ENCODE results near the gene TNFSF8.

Gene TNFSF8

DNA sequence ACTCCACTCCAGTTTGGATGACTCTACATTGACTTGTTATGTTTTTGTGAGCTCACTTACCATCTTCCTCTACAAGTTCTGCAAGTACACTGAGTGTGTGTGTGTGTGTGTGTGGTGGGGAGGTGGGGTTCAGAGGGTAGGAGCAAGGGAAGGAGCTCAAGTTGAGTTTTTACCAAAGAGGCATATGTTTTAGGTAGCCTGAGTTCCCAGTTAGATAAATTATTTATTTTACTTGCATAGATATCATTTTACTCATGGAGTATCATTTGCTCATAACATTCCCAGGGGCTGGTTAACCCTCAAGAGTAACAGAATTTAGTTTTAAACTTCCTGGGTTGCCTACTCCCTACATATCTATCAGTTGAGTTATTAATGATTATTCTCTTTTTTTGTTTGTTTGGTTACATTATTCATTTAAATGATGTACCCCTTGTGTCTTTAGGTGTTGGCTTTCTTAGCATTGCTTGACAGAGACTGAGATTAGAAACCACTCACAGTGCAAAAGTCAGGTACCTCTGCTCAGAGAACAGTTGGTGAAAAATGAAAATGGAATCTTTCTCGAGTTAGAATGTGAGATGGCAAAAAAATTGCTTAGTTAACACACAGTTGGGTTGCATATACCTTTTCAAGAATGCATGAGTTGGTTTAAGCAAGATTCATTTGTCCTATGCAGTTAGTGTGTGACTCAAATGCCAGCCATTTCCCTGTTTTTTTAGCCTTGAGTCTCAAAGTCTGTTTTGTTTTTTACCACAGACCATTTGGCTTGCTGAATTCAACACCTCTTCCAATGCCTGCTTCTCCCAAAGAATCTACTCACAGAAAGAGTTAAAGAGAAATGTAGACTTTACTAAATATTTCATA, 29.2 kb downstream of the TNFSF8 start:
- H3K4me1 ChIP-seq (ENCODE audit: insufficient read depth, low read length) = no peaks in the 10 kb centered on the region

DNA sequence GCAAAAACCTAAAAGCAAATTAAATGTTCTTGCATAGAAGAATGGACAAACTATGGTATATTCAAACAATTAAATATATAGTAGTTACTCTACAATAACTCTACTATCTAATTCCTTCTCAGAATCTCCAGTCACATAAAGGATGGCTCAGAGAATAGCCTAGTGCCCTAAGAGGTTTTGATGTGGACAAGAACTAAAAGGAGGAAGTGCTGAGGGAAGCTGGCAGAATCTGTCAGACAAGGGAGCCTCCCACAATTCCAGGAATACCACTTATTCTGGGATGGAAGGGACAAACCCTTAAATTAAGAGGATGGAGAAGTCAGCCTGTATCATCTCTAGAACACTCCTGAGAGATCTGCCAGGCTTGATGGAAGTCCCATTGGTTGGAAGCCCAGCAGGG, 30.4 kb downstream of the TNFSF8 start:
- no peak overlapping the region for H3K27ac ChIP-seq (ENCODE audit: low read length)
- H3K9ac ChIP-seq (ENCODE audit: low read depth, low read length) = no peak overlapping the region
- H3K36me3 ChIP-seq (ENCODE audit: insufficient read depth, low read depth, low read length) = no peaks in the 10 kb centered on the region
- no peak overlapping the region for H3K4me3 ChIP-seq (ENCODE audit: low read length)
- no peaks in the 10 kb centered on the region for H3K9me3 ChIP-seq (ENCODE audit: insufficient read depth, low read depth, low read length)
- H3K4me1 ChIP-seq (ENCODE audit: insufficient read depth, low read length) = no peaks in the 10 kb centered on the region; the same call in 1 of the 2 replicates
- no peaks in the 10 kb centered on the region for H3K27me3 ChIP-seq (ENCODE audit: insufficient read depth, low read length)

More for the DNA sequence above, 29.2 kb downstream of the TNFSF8 start:
- no peak overlapping the region for H3K9ac ChIP-seq (ENCODE audit: low read depth, low read length)
- H3K27ac ChIP-seq (ENCODE audit: low read length) = no peak overlapping the region
- no peaks in the 10 kb centered on the region for H3K36me3 ChIP-seq (ENCODE audit: insufficient read depth, low read depth, low read length)
- H3K4me3 ChIP-seq (ENCODE audit: low read length) = no peak overlapping the region
- H3K27me3 ChIP-seq (ENCODE audit: insufficient read depth, low read length) = no peaks in the 10 kb centered on the region
- no peaks in the 10 kb centered on the region for H3K9me3 ChIP-seq (ENCODE audit: insufficient read depth, low read depth, low read length)

GRCh38 chr9:114899461-114899860, 30.9 kb downstream of the TNFSF8 start:
- Histone ChIP-seq H3K9me3 (ENCODE audit: insufficient read depth, low read depth, low read length) (no peaks in the 10 kb centered on the region), H3K36me3 (ENCODE audit: insufficient read depth, low read depth, low read length) (no peaks in the 10 kb centered on the region), H3K9ac (ENCODE audit: low read depth, low read length) (no peak overlapping the region), H3K4me1 (ENCODE audit: insufficient read depth, low read length) (no peaks in the 10 kb centered on the region; the same call in 1 of the 2 replicates), H3K4me3 (ENCODE audit: low read length) (no peak overlapping the region), H3K27ac (ENCODE audit: low read length) (no peak overlapping the region), H3K27me3 (ENCODE audit: insufficient read depth, low read length) (no peaks in the 10 kb centered on the region)

- Histone ChIP-seq H3K4me1 (ENCODE audit: insufficient read depth, low read length) (peaks cover 6% of the 10 kb centered on the region; the same call in 1 of the 2 replicates), H3K27me3 (ENCODE audit: insufficient read depth, low read length) (no peaks in the 10 kb centered on the region), H3K9me3 (ENCODE audit: insufficient read depth, low read depth, low read length) (no peaks in the 10 kb centered on the region), H3K4me3 (ENCODE audit: low read length) (no peak overlapping the region), H3K27ac (ENCODE audit: low read length) (no peak overlapping the region), H3K36me3 (ENCODE audit: insufficient read depth, low read depth, low read length) (no peaks in the 10 kb centered on the region), H3K9ac (ENCODE audit: low read depth, low read length) (no peak overlapping the region)
Observed at GRCh38 chr9:114898741-114899140, 31.6 kb downstream of the TNFSF8 start.

DNA sequence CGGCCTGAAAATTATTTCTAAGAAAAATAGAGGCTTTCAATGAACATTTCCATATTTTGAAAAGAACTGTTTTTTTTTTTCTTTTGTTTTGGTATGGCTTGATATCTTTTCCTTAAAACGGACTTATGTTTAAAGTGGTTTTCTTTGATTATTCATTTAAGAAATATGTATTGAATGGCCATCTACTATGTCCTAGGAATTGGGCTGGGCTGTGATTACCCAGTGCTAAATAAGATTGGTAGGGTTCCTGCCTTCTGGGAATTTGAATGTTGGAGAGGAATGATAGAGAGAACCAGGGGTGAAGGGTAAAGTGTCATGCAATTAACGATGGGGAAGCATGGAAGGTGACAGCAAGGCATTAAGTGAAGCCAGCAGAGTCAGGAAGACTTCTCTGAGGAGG, 33.2 kb downstream of the TNFSF8 start:
- H3K4me1 ChIP-seq (ENCODE audit: insufficient read depth, low read length) = peaks cover 7% of the 10 kb centered on the region; the same call in 1 of the 2 replicates
- no peak overlapping the region for H3K4me3 ChIP-seq (ENCODE audit: low read length)
- no peak overlapping the region for H3K9ac ChIP-seq (ENCODE audit: low read depth, low read length)
- no peak overlapping the region for H3K27ac ChIP-seq (ENCODE audit: low read length)
- H3K36me3 ChIP-seq (ENCODE audit: insufficient read depth, low read depth, low read length) = no peaks in the 10 kb centered on the region
- H3K27me3 ChIP-seq (ENCODE audit: insufficient read depth, low read length) = no peaks in the 10 kb centered on the region
- no peaks in the 10 kb centered on the region for H3K9me3 ChIP-seq (ENCODE audit: insufficient read depth, low read depth, low read length)

DNA sequence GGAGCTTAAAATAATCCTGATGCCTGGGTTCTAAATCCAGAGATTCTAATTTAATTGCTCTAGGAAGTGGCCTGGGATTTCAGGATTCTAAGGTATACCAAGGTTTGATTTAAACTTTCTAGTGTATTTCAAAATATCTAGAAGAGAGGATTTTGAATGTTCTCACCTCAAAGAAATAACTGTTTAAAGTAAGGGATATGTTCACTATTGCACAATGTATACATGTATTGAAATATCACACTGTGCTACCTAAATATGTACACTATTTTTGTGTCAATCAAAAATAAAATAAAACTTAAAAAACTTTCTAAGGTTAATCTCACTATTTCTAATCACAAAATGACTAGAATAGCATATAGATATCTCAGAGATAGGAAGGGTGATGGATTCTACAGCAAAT, 34.0 kb downstream of the TNFSF8 start:
- Histone ChIP-seq H3K9ac (ENCODE audit: low read depth, low read length) (no peak overlapping the region), H3K27ac (ENCODE audit: low read length) (no peak overlapping the region), H3K9me3 (ENCODE audit: insufficient read depth, low read depth, low read length) (no peaks in the 10 kb centered on the region), H3K4me1 (ENCODE audit: insufficient read depth, low read length) (peaks cover 7% of the 10 kb centered on the region; the same call in 1 of the 2 replicates), H3K4me3 (ENCODE audit: low read length) (no peak overlapping the region), H3K36me3 (ENCODE audit: insufficient read depth, low read depth, low read length) (no peaks in the 10 kb centered on the region), H3K27me3 (ENCODE audit: insufficient read depth, low read length) (no peaks in the 10 kb centered on the region)

DNA sequence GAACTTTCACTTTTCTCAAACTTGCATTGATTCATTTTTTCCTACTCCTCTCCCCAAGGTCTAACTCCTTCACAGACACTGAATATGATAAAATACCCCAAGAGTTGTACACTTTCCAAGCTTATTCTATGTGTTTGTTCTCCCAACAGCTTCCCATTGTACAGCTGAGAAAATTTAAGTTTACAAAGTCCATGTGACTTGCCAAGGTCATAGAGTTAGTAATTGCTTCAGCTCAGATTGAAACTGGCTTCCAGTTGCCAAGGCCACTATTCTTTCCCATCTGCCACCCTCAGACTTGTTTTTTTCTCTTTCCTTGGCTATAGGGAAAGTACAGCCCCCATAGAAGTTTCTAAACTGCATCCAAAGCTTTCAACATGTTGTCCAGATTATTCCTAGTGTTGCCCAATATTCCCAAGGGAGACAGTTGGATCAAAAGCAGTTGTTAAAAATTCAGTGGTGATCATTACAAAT, 34.8 kb downstream of the TNFSF8 start:
- no peak overlapping the region for H3K9ac ChIP-seq (ENCODE audit: low read depth, low read length)
- no peaks in the 10 kb centered on the region for H3K9me3 ChIP-seq (ENCODE audit: insufficient read depth, low read depth, low read length)
- no peaks in the 10 kb centered on the region for H3K36me3 ChIP-seq (ENCODE audit: insufficient read depth, low read depth, low read length)
- no peak overlapping the region for H3K27ac ChIP-seq (ENCODE audit: low read length)
- no peak overlapping the region for H3K4me3 ChIP-seq (ENCODE audit: low read length)
- H3K27me3 ChIP-seq (ENCODE audit: insufficient read depth, low read length) = no peaks in the 10 kb centered on the region
- H3K4me1 ChIP-seq (ENCODE audit: insufficient read depth, low read length) = peaks cover 7% of the 10 kb centered on the region; the same call in 1 of the 2 replicates

GRCh38 chr9:114894609-114895433, 35.6 kb downstream of the TNFSF8 start:
- peaks cover 7% of the 10 kb centered on the region; the same call in 1 of the 2 replicates for H3K4me1 ChIP-seq (ENCODE audit: insufficient read depth, low read length)
- no peak overlapping the region for H3K4me3 ChIP-seq (ENCODE audit: low read length)
- H3K27me3 ChIP-seq (ENCODE audit: insufficient read depth, low read length) = no peaks in the 10 kb centered on the region
- H3K36me3 ChIP-seq (ENCODE audit: insufficient read depth, low read depth, low read length) = no peaks in the 10 kb centered on the region
- no peaks in the 10 kb centered on the region for H3K9me3 ChIP-seq (ENCODE audit: insufficient read depth, low read depth, low read length)
- no peak overlapping the region for H3K9ac ChIP-seq (ENCODE audit: low read depth, low read length)
- no peak overlapping the region for H3K27ac ChIP-seq (ENCODE audit: low read length)

DNA sequence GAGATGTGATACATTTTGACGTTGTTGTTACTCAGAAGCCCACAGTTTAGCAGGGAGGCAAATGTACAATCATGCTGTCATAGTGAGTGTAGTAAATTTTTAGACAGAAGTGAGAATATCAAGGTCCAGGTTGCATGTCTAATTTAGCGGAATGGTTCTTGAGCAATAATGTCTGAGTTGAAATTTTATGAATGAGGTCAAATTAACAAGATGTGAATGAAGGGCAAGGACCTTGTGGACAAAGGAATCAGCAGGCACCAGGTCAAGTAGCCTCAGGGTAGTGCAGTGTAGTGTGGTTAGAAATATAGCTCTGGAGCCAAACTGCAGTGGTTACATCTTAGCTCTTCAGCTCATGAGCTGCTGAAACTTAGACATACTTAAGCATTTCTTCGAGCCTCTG, 36.2 kb downstream of the TNFSF8 start:
- H3K9ac ChIP-seq (ENCODE audit: low read depth, low read length) = no peak overlapping the region
- H3K27ac ChIP-seq (ENCODE audit: low read length) = no peak overlapping the region
- peaks cover 7% of the 10 kb centered on the region for H3K4me1 ChIP-seq (ENCODE audit: insufficient read depth, low read length)

DNA sequence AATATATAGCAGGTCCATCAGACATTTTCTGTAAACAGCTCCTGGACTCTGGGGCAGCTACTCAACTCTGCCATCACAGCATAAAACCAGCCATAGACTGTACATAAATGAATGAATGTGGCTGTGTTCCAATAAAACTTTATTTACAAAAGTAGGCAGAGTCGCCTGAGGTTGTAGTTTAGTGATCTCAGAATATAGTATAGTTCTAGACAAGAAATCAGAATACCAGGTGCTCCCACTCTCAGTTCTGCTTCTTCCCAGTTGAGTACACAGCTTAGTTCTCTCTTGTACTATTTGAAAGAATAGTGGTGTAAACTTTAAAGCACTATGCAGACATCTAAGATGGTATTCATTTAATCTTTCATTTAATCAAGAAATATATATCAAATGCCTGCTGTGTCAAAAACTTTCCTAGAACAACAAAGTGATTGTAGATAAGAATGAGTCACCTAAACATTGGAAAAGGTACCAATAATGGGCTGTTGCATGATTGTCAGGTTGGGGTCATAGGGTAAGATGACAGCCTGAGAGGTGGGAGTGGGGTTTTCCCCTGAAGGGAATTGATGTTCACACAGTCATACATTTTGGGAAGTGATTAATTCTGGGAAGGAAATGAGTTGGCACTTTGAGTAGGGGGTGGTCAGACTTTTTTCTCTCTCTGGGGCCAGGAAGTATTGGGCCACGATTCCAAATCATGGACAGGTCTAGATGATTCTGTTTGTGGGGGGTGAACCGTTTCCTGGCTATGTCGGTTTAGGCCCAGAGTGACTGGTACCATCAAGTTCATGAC, 37.0 kb downstream of the TNFSF8 start:
- peaks cover 15% of the 10 kb centered on the region for H3K4me1 ChIP-seq (ENCODE audit: insufficient read depth, low read length)
- H3K36me3 ChIP-seq (ENCODE audit: insufficient read depth, low read depth, low read length) = no peaks in the 10 kb centered on the region
- H3K9ac ChIP-seq (ENCODE audit: low read depth, low read length) = no peak overlapping the region
- no peak overlapping the region for H3K27ac ChIP-seq (ENCODE audit: low read length)
- no peaks in the 10 kb centered on the region for H3K9me3 ChIP-seq (ENCODE audit: insufficient read depth, low read depth, low read length)
- no peak overlapping the region for H3K4me3 ChIP-seq (ENCODE audit: low read length)
- H3K27me3 ChIP-seq (ENCODE audit: insufficient read depth, low read length) = no peaks in the 10 kb centered on the region

More for the DNA sequence above, 36.2 kb downstream of the TNFSF8 start:
- H3K9me3 ChIP-seq (ENCODE audit: insufficient read depth, low read depth, low read length) = no peaks in the 10 kb centered on the region
- H3K36me3 ChIP-seq (ENCODE audit: insufficient read depth, low read depth, low read length) = no peaks in the 10 kb centered on the region
- no peaks in the 10 kb centered on the region for H3K27me3 ChIP-seq (ENCODE audit: insufficient read depth, low read length)
- H3K4me3 ChIP-seq (ENCODE audit: low read length) = no peak overlapping the region

DNA sequence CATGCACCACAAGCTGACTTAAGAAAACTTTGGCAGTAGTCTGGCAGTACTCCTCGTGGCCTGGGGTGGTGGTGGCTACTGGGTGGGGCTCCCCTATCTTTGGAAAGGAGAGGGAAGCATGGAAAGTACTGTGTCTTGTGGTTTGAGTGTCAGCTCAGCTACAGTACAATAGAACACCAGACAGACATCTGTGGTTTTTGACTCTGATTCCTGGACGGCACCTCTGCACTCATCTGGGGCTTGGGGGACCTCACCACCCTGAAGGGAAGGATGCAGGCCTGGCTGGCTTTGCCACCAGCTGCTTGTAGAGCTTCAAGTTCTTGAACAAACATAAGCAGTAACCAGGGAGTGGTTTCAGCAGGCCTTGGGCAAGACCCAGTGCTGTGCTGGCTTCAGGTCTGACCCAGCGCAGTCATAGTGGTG, 40.6 kb downstream of the TNFSF8 start:
- Histone ChIP-seq H3K27ac (ENCODE audit: low read length) (no peak overlapping the region), H3K36me3 (ENCODE audit: insufficient read depth, low read depth, low read length) (no peaks in the 10 kb centered on the region), H3K4me1 (ENCODE audit: insufficient read depth, low read length) (peaks cover 21% of the 10 kb centered on the region), H3K9me3 (ENCODE audit: insufficient read depth, low read depth, low read length) (no peaks in the 10 kb centered on the region), H3K27me3 (ENCODE audit: insufficient read depth, low read length) (no peaks in the 10 kb centered on the region), H3K4me3 (ENCODE audit: low read length) (no peak overlapping the region), H3K9ac (ENCODE audit: low read depth, low read length) (no peak overlapping the region)
